GM12891 (cell line): ENCODE measurements around the gene NACAD.

Experiments used
- DNase-seq: peaks from one replicate; pipeline ENCODE4 v3.0.0; 2011; ENCODE audit warnings: low spot score; ENCODE audit not compliant: insufficient read length
- FAIRE-seq: peaks from 2 replicates; lab custom pipeline; 2011; peaks lifted over from hg19 to GRCh38; lab: Jason Lieb, UNC
- PAX5 ChIP-seq: IDR thresholded peaks from 2 replicates; pipeline ENCODE4 v1.6.1; 2011; ENCODE audit warnings: low read length, moderate library complexity, mild to moderate bottlenecking; ENCODE audit not compliant: insufficient read depth, severe bottlenecking
- POLR2A ChIP-seq: IDR thresholded peaks from 2 replicates; pipeline ENCODE4 v1.6.1; 2011; ENCODE audit warnings: low read depth, low read length, control low read depth
- POLR2AphosphoS5 ChIP-seq: IDR thresholded peaks from 2 replicates; pipeline ENCODE4 v1.6.1; 2011; ENCODE audit warnings: low read depth, low read length, control low read depth
- POU2F2 ChIP-seq: IDR thresholded peaks from 2 replicates; pipeline ENCODE4 v1.6.1; 2011; ENCODE audit warnings: low read depth, mild to moderate bottlenecking, control low read depth, low read length, moderate library complexity
- SPI1 ChIP-seq: IDR thresholded peaks from 2 replicates; pipeline ENCODE4 v1.6.1; 2011; ENCODE audit warnings: low read depth, low read length, control low read depth
- TAF1 ChIP-seq: IDR thresholded peaks from 2 replicates; pipeline ENCODE4 v1.6.1; 2011; ENCODE audit warnings: low read depth, low read length, control low read depth

The NACAD gene

GRCh38 chr7:45085619-45086200, 3.1 kb downstream of the NACAD start:
- TF ChIP-seq SPI1 (no peak), PAX5 (no peak), POU2F2 (no peak), TAF1 (no peak), POLR2AphosphoS5 (no peak), POLR2A (no peak)
- DNase-seq = no peak
- FAIRE-seq = no peak

- TF ChIP-seq POLR2A = no peak
- TF ChIP-seq SPI1 = no peak
- no peak for TF ChIP-seq TAF1
- TF ChIP-seq POLR2AphosphoS5 = no peak
- TF ChIP-seq POU2F2 = no peak
- no peak for TF ChIP-seq PAX5
- DNase-seq (no peak), FAIRE-seq (no peak)
These were observed 3.7 kb downstream of the NACAD start for GRCh38 chr7:45084901-45085618.

DNA sequence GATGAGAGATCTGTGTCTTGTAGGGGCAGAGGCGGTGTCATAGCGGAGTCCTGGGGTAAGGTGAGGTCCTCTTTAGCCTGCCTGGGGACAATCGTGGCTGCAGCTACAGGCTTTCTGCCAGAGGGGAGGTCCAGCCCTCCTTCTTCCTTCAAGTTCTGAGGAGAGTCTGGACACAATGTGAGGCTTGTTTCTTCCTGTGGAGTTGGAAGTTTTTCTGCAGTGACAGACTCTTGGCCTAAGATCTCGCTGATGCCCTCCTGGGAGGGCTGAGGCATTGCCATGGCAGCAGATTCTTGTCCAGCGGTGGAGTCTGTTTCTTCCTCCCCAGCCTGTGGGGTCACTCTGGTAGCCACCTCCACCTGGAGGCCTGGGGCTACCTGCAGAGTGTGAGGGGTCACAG, 4.4 kb downstream of the NACAD start:
- TF ChIP-seq SPI1 (no peak), POLR2A (no peak), TAF1 (no peak)
- no peak for DNase-seq
- FAIRE-seq = no peak

DNA sequence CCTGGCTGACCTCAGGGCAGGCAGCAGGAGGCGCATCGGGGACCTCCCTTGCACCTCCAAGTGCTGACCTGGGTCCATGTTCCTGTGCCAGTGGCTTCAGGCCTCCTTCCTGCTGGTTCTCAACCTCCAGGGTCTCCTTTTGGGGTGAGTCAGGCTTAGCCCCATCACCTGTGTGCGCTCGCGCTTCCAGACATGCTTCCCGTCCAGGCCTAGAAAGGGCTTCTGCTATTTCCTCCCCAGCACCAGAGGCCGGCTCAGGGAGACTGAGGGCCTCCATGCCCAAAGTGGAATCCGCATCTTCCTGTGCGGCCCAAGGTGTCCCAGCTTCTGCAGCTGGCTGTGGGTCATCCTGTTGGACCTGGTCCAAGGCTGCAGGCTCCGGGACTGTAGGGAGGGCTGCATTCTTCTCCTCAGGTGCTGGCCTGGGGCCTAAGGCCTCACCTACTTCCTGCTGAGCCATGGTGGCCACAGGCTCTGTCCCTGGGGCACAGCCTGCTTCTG, 5.9 kb downstream of the NACAD start:
- TF ChIP-seq TAF1 (no peak), POU2F2 (no peak), POLR2AphosphoS5 (no peak), POLR2A (no peak), PAX5 (no peak)
- no peak for FAIRE-seq
- DNase-seq = no peak

GRCh38 chr7:45082031-45082830, 6.5 kb downstream of the NACAD start:
- FAIRE-seq (no peak), DNase-seq (no peak)
- no peak for TF ChIP-seq PAX5
- TF ChIP-seq POU2F2 = no peak
- no peak for TF ChIP-seq SPI1
- TF ChIP-seq TAF1 = no peak
- TF ChIP-seq POLR2A = no peak
- TF ChIP-seq POLR2AphosphoS5 = no peak

GRCh38 chr7:45081670-45081974, 7.1 kb downstream of the NACAD start:
- FAIRE-seq (no peak), DNase-seq (no peak)
- no peak for TF ChIP-seq TAF1
- TF ChIP-seq SPI1 = no peak
- no peak for TF ChIP-seq POU2F2
- no peak for TF ChIP-seq POLR2AphosphoS5
- no peak for TF ChIP-seq POLR2A
- TF ChIP-seq PAX5 = no peak

- FAIRE-seq (no peak), DNase-seq (no peak)
- no peak for TF ChIP-seq POLR2AphosphoS5
- no peak for TF ChIP-seq SPI1
- TF ChIP-seq TAF1 = no peak
- TF ChIP-seq POU2F2 = no peak
- TF ChIP-seq PAX5 = no peak
- no peak for TF ChIP-seq POLR2A
These were observed 7.7 kb downstream of the NACAD start for GRCh38 chr7:45080958-45081669.

GRCh38 chr7:45080265-45080957, 8.4 kb downstream of the NACAD start:
- TF ChIP-seq TAF1 = no peak
- TF ChIP-seq PAX5 = no peak
- TF ChIP-seq POU2F2 = no peak
- no peak for TF ChIP-seq SPI1
- TF ChIP-seq POLR2A = no peak
- no peak for TF ChIP-seq POLR2AphosphoS5
- FAIRE-seq (no peak), DNase-seq (no peak)
